GM15510 (cell line): ENCODE measurements around the gene SKIDA1.
A peak's percentile ranks its signal among the peaks of the same experiment; 100 is the strongest.

ENCODE experiments used
- POLR2A ChIP-seq: IDR thresholded peaks from 3 replicates; pipeline ENCODE4 v1.6.1; 2011; ENCODE audit warnings: borderline replicate concordance; ENCODE audit not compliant: insufficient read length; ENCODE audit errors: extremely low read depth

Gene SKIDA1

DNA sequence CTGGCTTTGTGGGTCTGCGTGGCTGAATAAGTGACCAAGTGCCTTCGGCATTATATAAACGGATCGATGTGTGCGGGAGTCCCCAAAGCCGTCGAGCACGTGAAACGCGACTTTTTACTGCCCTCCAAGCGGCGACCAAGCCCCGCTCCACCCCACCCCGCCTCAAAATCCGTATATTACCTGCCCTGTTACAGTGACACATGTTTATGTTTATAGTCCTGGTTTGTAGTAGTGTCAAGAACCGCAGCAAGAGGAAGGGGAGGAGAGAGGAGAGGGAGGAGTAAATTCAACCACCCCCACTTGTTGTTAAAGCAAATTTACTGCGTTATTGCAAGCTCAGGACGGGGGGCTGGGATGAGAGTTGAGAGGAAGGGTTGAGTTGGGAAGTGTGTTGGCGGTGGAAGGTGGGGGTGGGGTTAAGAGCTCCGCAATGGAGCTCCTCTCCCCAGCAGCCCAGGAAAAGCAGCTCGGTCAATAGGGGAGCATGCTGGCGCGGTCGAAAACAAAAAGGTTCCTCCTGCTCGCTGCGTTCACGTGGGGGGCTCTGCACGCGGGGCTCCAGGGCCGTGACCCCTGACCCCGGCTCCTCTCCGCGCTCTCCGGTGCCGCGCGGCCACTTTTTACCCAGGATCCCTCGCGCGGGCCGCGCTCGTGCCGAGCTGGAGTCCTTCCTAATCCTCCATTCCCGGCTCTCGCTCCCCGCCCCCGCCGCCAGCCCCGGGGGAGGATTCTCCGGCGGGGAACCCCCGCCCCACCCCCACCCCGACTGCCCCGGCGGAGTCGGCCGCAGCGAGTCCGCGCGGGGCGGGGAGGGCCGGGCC, at the start of gene SKIDA1:
TSS of gene SKIDA1 (minus strand) at position 316 of the 821 bp plus-strand sequence. CDS start 7,860 bp downstream, outside the sequence.
- peak; percentile 42 for TF ChIP-seq POLR2A

DNA sequence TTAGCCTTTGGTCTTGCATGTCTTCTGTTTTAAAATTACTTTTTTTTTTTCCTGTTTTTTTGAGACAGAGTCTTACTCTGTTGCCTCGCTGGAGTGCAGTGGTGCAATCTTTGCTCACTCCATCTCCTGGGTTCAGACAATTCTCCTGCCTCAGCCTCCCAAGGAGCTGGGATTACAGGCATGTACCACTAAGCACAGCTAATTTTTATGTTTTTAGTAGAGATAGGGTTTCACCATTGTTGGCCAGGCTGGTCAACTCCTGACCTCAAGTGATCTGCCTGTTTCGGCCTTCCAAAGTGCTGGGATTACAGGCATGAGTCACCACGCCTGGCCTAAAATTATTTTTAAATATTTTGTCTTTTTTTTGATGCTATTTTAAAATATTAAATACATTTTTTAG, 47.1 kb upstream of the SKIDA1 start:
- TF ChIP-seq POLR2A: no peak

DNA sequence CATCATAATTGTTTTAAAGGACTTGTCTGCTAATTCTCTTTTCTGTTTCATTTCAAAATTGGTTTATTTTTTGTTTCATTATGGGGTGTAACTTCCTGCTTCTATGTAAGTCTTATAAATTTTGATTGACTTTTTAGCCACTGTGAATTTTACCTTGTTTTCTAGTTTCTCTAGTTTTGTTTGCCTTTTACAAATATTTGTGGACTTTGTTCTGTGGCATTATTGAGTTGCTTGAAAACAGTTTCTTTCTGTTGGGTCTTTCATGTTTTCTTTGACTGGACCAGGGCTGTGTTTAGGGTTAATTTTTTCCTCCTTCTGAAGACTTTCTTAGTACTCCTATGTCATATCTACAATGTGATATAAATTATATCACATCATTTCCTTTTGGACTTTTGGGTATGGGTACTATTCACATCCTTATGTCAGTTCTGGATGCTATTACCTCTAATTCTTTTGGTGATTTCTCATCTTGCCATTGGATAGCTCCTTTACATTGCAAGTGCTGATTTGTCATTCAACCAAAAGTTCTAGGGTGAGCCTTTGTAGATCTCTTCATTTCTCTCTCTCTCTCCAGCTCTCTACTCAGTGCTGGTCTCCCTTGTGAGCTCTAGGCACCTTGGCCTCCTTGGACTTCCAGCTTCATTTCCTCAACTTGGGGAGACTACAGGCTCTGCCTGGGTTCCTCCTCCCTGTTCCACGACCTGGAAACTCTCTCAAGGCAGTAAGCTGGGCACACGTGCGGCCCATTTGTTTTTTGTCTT, 45.5 kb upstream of the SKIDA1 start:
- TF ChIP-seq POLR2A: no peak

DNA sequence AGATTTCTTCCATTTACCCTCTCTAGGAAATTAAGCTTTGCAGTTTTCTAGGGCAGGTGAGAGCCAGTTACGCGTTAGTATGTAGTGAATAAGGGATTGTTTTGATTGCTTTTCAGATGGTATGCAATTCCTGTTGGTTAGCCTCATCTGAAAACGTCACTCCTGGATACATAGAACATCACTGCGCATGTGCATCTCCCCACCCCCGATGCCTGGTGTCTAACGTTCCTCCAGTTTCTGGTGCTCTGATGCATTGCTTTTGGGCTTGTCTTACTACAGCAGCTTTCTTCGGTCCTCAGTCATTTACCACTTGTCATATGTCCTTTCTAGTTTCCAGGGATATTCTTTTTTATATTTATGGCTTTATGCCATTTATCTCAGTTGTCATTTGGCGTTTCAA, 31.0 kb upstream of the SKIDA1 start:
- no peak for TF ChIP-seq POLR2A

GRCh38 chr10:21552638-21553037, 27.2 kb upstream of the SKIDA1 start:
- no peak for TF ChIP-seq POLR2A

- no peak for TF ChIP-seq POLR2A
Observed at GRCh38 chr10:21547246-21547645, 21.8 kb upstream of the SKIDA1 start.

DNA sequence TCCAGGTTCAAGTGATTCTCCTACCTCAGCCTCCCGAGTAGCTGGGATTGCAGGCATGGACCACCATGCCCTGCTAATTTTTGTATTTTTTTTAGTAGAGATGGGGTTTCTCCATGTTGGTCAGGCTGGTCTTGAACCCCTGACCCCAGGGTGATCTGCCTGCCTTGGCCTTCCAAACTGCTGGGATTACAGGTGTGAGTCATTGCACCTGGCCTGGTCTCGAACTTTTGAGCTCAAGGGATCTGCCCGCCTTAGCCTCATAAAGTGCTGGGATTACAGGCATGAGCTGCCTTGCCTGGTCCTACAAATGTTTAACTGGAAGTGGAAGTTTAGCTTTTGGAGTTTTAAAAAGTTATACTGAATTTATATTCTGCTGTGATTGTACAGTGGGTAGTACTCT, 11.4 kb upstream of the SKIDA1 start:
- TF ChIP-seq POLR2A: no peak

DNA sequence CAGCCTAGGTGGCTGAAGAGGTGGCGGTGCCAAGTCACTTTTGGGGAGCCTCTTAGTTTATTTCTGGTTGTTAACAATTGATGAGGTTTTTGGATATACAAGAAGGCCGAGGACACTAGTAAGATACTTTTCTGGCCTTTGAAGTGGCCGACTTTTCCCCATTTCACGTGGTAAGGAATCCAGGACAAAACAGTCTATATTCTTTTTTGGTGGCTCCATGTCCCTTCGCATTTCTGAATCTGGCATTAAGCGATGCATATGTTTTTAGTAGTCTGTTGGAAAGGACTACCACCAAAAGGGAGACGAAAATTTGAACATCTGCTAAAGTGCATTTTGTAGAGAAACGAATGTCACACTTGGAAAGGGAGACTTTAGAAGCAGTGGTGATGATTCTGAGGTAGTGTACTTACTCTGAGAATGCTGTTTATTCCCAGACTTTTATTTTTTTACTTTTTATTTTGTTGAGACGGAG, 10.0 kb upstream of the SKIDA1 start:
- TF ChIP-seq POLR2A: no peak

DNA sequence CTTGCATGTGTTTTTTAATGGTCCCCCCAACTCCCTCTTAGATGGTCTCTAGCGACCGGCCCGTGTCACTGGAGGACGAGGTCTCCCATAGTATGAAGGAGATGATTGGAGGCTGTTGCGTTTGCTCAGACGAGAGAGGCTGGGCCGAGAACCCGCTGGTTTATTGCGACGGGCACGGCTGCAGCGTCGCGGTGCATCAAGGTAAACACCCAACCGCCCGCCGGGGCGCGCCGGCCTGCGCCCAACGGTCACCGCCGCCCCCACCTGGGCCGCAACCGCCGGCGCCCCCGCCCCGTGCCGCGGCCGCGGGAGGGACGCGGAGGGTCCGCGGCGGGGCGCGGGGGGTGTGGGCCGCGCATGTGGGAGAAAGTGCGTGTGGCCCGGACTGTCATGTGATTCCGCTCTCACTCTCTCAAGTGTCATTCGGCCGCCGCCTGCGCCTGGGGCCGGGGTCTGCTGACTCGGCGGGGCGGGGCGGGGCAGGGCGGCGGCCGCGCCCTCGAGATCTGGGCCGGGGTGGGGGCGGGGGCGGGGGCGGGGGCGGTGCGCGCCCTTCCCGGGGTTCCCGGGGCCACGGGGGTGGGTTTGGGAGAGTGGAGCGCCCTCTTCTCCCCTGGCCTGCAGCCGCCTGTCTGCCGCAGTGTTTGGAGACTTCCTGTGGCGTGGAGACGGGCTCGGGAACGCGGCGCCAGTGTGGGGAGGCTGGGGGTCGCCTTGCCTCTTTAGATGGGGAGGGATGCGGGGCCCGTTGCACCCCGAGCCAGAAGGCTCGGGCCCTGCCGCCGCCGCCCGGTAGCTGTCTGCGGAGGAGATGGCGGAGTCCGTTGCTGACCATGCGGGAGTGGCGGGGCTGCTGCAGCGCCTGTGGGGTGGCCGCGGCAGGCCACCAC, 9.4 kb upstream of the SKIDA1 start:
- peak; percentile 41 for TF ChIP-seq POLR2A

DNA sequence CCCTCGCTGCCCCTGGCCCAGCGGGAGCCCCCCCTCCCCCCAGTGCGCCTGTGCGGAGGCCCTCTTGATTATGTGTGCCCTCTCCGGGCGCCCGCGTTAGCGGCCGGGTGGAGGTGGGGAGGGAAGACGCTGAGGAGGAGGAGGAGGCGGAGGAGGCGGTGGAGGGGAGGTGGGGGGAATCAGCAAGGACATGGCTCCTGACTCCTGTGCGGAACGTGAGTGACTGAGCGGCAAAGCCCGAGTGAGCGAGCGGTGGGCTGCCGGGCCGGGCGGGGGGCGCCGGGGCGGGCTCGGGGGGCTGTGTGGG, 8.8 kb upstream of the SKIDA1 start:
- TF ChIP-seq POLR2A: no peak

DNA sequence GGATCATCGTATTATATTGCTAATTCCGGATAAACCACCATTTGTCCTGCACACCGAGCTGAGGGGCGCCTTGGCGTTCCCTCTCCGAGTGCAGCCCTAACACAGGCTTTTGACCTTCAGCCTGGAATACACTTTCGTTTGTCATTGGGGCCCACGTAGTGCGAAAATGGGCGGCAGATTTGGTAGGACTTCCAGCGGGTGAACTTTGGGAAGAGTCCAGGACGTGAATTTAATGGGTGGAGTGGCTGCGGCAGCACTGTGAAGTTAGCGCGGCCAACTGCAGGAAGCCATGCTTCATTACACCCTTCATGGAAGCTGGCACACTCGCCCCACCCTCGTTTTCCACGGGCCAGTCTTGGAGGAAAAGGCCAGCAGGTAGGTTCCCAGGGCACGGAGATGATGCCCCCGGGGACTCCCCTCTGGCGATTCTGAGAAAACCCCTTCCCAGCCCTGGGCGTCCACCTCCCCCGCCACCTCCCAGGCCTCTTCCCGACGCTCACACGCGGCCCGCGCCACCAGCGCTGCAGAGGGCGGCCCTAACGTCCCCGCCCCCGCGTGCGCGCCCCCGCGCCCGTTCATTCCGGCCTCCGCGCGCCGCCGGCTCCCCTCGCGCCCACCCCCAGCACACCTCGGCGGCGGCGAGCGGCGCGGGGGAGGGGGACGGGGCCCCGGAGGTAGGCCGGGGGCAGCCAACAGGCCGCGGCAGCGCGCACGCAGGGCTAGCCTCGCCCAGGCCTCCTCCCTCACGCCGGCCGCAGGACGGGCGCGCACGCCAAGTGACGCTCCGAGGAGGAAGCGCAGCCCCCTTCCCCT, 8.2 kb upstream of the SKIDA1 start, which contains the start of gene MLLT10:
TSS of gene MLLT10 (plus strand) at position 766 of the 813 bp plus-strand sequence. CDS start 413 bp downstream, outside the sequence.
- peak; percentile 84 for TF ChIP-seq POLR2A

- TF ChIP-seq POLR2A: no peak
Observed at GRCh38 chr10:21532694-21533466, 7.4 kb upstream of the SKIDA1 start.

DNA sequence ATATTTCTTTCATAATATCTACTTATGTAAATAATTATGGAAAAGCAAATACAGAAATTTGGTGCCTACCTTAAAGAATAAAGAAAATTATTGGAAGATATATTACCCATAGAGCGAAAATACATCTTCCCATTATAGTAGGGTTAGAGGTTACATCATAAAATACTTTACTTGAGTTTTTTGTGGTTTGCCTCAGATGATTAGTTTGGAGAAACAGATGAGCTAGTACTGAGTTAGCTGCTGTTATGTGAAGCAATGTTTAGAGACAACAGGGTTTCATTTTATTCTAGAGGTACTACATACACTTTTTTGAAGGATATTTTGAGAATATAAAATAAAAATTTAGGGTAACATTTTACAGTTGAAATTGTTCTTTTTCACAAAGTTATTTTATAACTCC, 5.7 kb upstream of the SKIDA1 start:
- TF ChIP-seq POLR2A: no peak

GRCh38 chr10:21530641-21531040, 5.2 kb upstream of the SKIDA1 start:
- no peak for TF ChIP-seq POLR2A

DNA sequence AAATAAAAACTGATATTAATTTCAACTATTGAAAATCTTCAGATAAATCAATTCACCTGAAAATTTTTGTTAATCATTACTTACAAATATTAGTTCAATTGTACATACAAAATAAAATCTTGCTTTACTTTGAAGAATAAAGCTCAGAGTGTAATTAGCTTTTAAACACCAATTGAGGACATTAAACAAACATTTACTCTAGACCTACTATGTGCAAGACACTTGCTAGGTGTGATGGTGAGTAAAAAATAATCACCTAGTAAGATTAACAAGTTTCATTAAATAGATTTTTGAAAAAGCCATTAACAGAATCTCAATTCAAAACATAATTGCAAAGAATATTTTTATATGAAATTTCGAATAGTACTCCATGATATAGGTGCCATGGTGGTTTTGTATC, 4.7 kb upstream of the SKIDA1 start:
- no peak for TF ChIP-seq POLR2A
